Peyer's patch (tissue), 4 donors: ENCODE data around the gene FANK1. TPM values are rescaled to one million over a fixed set of nuclear protein-coding genes. Genes with fewer than 3 reads are reported as not detected.

Source experiments
- DNase-seq, 3 donors: peaks; one replicate each; pipeline ENCODE4 v3.0.0-alpha.2; 2017 to 2019
- H3K27ac ChIP-seq, 4 donors: fragments of 200-600 bp; sonication (generic); one replicate each; pipeline ENCODE4 v1.5.1; 2016 to 2019
- H3K27me3 ChIP-seq, 2 donors: fragments of 200-600 bp; sonication (generic); one replicate each; pipeline ENCODE4 v1.5.1; 2019
- H3K36me3 ChIP-seq, 3 donors: fragments of 200-600 bp; sonication (generic); one replicate each; pipeline ENCODE4 v1.5.1; 2016 to 2019
- H3K4me1 ChIP-seq, 4 donors: fragments of 200-600 bp; sonication (generic); one replicate each; pipeline ENCODE4 v1.5.1; 2016 to 2019
- H3K4me3 ChIP-seq, 4 donors: fragments of 200-600 bp; sonication (generic); 1 replicate in 3 of 4; 2 replicates in 1 of 4; pipeline ENCODE4 v1.5.1; 2016 to 2019; ENCODE audit warnings: mild to moderate bottlenecking in 1 of 4
- H3K9me3 ChIP-seq, 4 donors: fragments of 200-600 bp; sonication (generic); one replicate each; pipeline ENCODE4 v1.5.1; 2016 to 2019; ENCODE audit warnings: mild to moderate bottlenecking in 1 of 4
- POLR2A ChIP-seq, 2 donors: fragments of 450-650 bp; IDR thresholded peaks; one replicate each; pipeline ENCODE4 v1.5.1; 2017; ENCODE audit warnings: antibody characterized with exemption in 2 of 2, mild to moderate bottlenecking in 2 of 2, moderate library complexity in 2 of 2
- total RNA-seq, 4 donors: library from RNA; depleted of rRNA; stranded (reverse); fragments of >200 nt; gene quantifications; one replicate each; pipeline ENCODE4 v1.1.0, GENCODE V29; 2016
- TF ChIP-seq, protein P1 (sequence below), 6 experiments: fragments of 450-650 bp in 4 of 6; fragments of 200-600 bp in 2 of 6; sonication (generic) in 1 of 6; IDR thresholded peaks; one replicate each; pipeline ENCODE4 v1.5.1; 2017 to 2019; ENCODE audit warnings: antibody characterized with exemption in 6 of 6, mild to moderate bottlenecking in 3 of 6, moderate library complexity in 1 of 6

Gene FANK1
- total RNA-seq, 4 donors from 2014 or later, result 1.4 to 7.9 (median 3.5) TPM; not detected in 1

DNA sequence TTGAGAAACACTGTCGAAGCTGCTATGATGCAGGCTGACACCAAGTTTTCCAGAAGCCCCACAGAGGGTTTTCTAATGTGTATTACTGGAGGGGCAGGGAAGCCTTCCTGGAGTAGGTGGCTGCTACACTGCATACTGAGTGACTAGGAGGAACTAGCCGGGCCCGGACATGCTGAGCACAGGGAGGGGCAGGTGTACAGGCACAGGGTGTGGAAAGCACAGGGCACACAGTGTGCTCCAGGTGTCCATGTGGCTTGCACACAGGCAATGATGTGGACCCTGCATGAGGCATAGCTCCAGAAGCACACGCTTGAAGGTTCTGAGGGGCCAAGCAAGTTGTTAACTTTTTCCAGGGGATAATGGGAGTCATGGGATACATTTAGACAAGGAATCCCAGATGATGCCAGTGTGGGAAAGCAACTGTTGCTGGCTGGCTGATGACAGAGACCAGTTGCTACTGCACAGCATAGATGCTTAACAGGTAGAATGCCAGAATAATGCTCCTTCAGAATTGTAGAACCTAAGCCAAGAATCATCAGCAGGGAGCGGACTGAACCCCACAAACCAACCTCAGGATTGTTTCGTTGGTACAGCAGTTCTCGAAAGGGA, 29.8 kb upstream of the FANK1 start:
- Histone ChIP-seq H3K4me1 (no peaks in the 10 kb centered on the region), H3K4me3 (no peak overlapping the region), H3K27ac (no peak overlapping the region), H3K9me3 (no peaks in the 10 kb centered on the region), H3K27me3 (no peaks in the 10 kb centered on the region), H3K36me3 (peaks cover 0 to 29% (median 0%) of the 10 kb centered on the region in 3 donors)
- no peak for DNase-seq
- TF ChIP-seq POLR2A (IDR thresholded peaks at IDR 0.05), result no peak
- TF ChIP-seq, protein P1, sequence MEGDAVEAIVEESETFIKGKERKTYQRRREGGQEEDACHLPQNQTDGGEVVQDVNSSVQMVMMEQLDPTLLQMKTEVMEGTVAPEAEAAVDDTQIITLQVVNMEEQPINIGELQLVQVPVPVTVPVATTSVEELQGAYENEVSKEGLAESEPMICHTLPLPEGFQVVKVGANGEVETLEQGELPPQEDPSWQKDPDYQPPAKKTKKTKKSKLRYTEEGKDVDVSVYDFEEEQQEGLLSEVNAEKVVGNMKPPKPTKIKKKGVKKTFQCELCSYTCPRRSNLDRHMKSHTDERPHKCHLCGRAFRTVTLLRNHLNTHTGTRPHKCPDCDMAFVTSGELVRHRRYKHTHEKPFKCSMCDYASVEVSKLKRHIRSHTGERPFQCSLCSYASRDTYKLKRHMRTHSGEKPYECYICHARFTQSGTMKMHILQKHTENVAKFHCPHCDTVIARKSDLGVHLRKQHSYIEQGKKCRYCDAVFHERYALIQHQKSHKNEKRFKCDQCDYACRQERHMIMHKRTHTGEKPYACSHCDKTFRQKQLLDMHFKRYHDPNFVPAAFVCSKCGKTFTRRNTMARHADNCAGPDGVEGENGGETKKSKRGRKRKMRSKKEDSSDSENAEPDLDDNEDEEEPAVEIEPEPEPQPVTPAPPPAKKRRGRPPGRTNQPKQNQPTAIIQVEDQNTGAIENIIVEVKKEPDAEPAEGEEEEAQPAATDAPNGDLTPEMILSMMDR (IDR thresholded peaks at IDR 0.05), result no peak

DNA sequence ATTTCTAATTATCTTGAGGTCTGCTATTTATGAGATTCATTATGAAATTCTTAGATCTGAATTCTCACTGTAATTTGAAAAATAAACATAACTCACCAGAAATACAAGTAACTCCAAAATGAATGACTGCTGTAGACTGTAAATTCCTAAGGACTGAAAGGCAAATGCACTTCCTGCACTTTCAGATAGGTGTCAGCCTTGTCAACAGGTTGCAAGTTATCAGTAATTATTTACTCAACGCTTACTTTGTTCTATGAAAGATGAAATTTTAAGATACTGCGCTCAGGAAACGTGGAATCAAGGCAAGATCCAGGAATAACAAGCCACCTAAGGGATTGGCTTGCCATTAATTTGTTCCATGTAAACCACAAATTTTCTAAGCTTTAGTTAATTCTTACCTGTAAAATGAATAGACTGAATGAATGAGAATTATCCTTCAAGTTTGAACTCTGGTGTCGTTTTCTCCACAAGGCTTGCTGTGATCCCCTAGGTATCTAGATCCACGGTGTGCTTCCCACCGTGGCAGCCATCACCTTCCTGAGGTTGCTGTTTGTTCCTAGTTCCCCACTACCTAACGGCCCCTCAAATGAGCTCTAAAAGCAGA, 27.9 kb upstream of the FANK1 start:
- no peak for TF ChIP-seq POLR2A (IDR thresholded peaks at IDR 0.05)
- TF ChIP-seq, protein P1 (IDR thresholded peaks at IDR 0.05), result peak; percentile 53 to 95 (median 80)
- Histone ChIP-seq H3K27me3 (no peaks in the 10 kb centered on the region), H3K4me3 (no peak overlapping the region), H3K27ac (no peak overlapping the region), H3K36me3 (peaks cover 0 to 24% (median 0%) of the 10 kb centered on the region in 3 donors), H3K9me3 (no peaks in the 10 kb centered on the region), H3K4me1 (no peaks in the 10 kb centered on the region)
- DNase-seq, result peak in 1 of 3 donors; percentile 65

DNA sequence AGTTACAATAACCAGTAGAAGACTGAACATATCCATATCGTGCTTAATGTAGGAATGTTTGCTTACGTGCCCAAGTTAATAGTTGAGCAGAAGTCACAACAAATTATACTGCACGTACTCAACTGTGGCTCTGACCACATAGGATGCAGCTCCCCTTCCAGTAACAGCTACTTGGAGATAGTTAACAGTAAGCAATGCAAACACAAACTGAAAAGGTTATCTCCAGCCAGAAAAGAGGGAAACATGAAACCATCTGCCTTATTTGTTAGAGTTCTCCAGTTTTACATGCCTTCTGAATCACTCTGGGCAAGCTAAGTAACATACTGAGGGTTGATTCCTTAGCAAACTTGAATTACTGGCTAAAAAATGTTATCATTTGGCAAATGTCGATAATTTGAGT, 25.0 kb upstream of the FANK1 start:
- no peaks in the 10 kb centered on the region for H3K27me3 ChIP-seq
- H3K27ac ChIP-seq, result no peak overlapping the region
- no peaks in the 10 kb centered on the region for H3K9me3 ChIP-seq
- H3K36me3 ChIP-seq, result peaks cover 0 to 20% (median 0%) of the 10 kb centered on the region in 3 donors
- TF ChIP-seq, protein P1 (IDR thresholded peaks at IDR 0.05), result no peak
- no peak for TF ChIP-seq POLR2A (IDR thresholded peaks at IDR 0.05)
- DNase-seq, result no peak
- no peak overlapping the region for H3K4me3 ChIP-seq
- H3K4me1 ChIP-seq, result no peaks in the 10 kb centered on the region

DNA sequence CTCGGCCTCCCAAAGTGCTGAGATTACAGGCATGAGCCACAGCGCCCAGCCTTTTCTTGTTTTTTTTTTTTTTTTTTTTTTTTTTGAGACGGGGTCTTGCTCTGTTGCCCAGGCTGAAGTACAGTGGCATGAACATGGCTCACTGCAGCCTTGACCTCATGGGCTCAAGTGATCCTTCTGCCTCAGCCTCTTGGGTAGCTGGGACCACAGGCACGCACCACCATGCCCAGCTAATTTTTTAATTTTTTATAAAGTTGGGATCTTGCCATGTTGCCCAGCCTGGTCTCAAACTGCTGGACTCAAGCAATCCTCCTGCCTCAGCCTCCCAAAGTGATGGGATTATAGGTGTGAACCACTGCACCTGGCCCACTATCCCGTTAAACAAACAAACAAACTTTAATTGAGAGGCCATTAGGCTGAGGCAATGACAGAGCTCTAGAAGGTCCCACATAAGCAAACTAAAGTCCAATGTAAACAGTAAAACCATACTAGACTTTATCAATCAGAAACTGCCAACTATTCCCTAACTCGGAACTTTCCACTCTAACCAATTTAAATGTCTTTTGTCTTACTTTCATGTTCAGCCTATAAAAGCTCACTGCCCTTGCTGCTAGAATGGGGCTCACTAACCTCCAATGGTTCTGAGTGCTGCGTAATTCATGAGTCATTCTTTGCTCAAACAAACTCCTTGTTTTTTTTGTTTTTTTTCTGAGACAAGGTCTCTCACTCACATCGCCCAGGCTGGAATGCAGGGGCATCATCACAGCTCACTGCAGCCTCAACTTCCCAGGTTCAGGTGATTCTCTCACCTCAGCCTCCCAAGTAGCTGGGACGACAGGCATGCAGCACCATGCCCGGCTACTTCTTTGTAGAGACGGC, 17.2 kb upstream of the FANK1 start:
- Histone ChIP-seq H3K27me3 (no peaks in the 10 kb centered on the region), H3K9me3 (no peaks in the 10 kb centered on the region), H3K36me3 (peaks cover 0 to 33% (median 0%) of the 10 kb centered on the region in 3 donors), H3K4me3 (no peak overlapping the region), H3K27ac (no peak overlapping the region), H3K4me1 (no peaks in the 10 kb centered on the region)
- no peak for DNase-seq
- TF ChIP-seq, protein P1 (IDR thresholded peaks at IDR 0.05), result no peak
- no peak for TF ChIP-seq POLR2A (IDR thresholded peaks at IDR 0.05)

DNA sequence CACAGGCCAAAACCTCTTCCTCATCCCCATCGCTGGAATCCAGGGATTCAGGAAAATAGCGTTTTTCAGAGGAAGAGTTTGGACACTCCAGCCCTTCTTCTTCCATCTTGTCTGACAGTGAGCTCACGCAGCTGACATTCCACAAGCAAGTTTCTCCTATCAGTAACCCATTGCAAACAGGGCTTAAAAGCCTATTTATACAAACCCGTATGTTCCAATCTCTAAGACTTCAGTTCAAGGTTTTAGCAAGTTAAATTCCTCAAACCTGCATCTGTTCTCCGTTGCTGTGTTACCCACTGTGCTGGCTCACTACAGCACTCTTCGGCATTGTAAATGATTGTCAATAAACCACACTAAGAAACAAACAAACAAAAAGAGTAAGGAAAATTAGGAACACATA, 15.6 kb upstream of the FANK1 start:
- Histone ChIP-seq H3K27me3 (no peaks in the 10 kb centered on the region), H3K4me3 (no peak overlapping the region), H3K36me3 (peaks cover 0 to 38% (median 0%) of the 10 kb centered on the region in 3 donors), H3K9me3 (no peaks in the 10 kb centered on the region), H3K27ac (no peak overlapping the region), H3K4me1 (no peaks in the 10 kb centered on the region)
- TF ChIP-seq POLR2A (IDR thresholded peaks at IDR 0.05), result no peak
- TF ChIP-seq, protein P1 (IDR thresholded peaks at IDR 0.05), result no peak
- DNase-seq, result no peak
